Vagina (tissue), 2 donors: Measurements from ENCODE around the gene DBN1. TPM values are rescaled to one million over a fixed set of nuclear protein-coding genes. Genes with fewer than 3 reads are reported as not detected.

Source experiments
- DNase-seq, 2 donors: peaks; one replicate each; pipeline ENCODE4 v3.0.0-alpha.2; 2017; ENCODE audit errors: extremely low spot score in 2 of 2
- H3K27ac ChIP-seq: fragments of 200-600 bp; sonication (generic); one replicate; pipeline ENCODE4 v1.5.1; 2019
- H3K27me3 ChIP-seq: fragments of 200-600 bp; sonication (generic); one replicate; pipeline ENCODE4 v1.5.1; 2019
- H3K36me3 ChIP-seq, 2 donors: fragments of 200-600 bp; sonication (generic); one replicate each; pipeline ENCODE4 v1.5.1; 2017 to 2019
- H3K4me1 ChIP-seq: fragments of 200-600 bp; sonication (generic); one replicate; pipeline ENCODE4 v1.5.1; 2019
- H3K4me3 ChIP-seq, 2 donors: fragments of 200-600 bp; sonication (generic); 1 replicate in 1 of 2; 2 replicates in 1 of 2; pipeline ENCODE4 v1.5.1; 2016 to 2019
- H3K9me3 ChIP-seq: fragments of 200-600 bp; sonication (generic); one replicate; pipeline ENCODE4 v1.5.1; 2019
- POLR2A ChIP-seq, 2 donors: fragments of 450-650 bp; IDR thresholded peaks; one replicate each; pipeline ENCODE4 v1.6.1; 2017; ENCODE audit warnings: antibody characterized with exemption in 2 of 2, mild to moderate bottlenecking in 2 of 2, moderate library complexity in 2 of 2
- POLR2AphosphoS5 ChIP-seq, 2 donors: sonication (generic); formaldehyde crosslinking; IDR thresholded peaks; one replicate each; pipeline ENCODE4 v1.9.0; 2017; ENCODE audit warnings: antibody characterized with exemption in 2 of 2, mild to moderate bottlenecking in 2 of 2, low read depth in 1 of 2; ENCODE audit not compliant: insufficient read depth in 1 of 2
- intact Hi-C: fragments of 100-400 bp; cut with DNase I; formaldehyde crosslinking; loops from one replicate; pipeline ENCODE4 v1.15.1; 2023
- total RNA-seq: library from RNA; depleted of rRNA; stranded (reverse); fragments of >200 nt; gene quantifications from one replicate; pipeline ENCODE4 v1.2.3, GENCODE V29; 2016
- TF ChIP-seq, protein P1 (sequence below), 3 experiments: fragments of 450-650 bp in 2 of 3; fragments of 200-600 bp in 1 of 3; sonication (generic) in 1 of 3; IDR thresholded peaks; one replicate each; pipeline ENCODE4 v1.5.1; 2017 to 2019; ENCODE audit warnings: antibody characterized with exemption in 3 of 3, mild to moderate bottlenecking in 2 of 3, moderate library complexity in 2 of 3

DBN1 gene
- total RNA-seq, 1 donor from 2014 or later: 69.0 TPM

DNA sequence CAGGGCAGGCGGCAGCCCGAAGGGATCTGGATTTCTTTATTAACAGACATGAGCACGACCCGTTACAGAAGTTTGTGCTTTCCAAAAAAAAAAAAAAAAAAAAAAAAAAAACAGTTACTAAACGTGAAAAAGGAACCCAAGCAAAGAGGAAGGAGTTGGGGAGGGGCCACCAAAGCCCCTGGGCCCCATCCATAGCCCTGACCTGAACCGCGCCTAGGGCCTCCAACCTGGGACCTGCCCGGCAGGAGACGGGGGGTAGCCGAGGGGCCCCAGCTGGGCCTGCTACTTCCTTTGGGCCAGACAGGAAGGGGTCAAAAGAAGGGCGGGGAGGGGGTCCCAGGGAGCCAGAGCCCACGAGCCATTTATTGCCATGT lies 16.9 kb downstream of the DBN1 start:
- H3K27me3 ChIP-seq: no peaks in the 10 kb centered on the region
- peak overlapping the region in 1 of 2 donors; percentile 63 for H3K4me3 ChIP-seq
- H3K27ac ChIP-seq: peak overlapping the region; percentile 68
- intact Hi-C loops: loop anchor here (5.0 to 10.0 kb wide), 2 partner anchors 41 to 142 kb away; partner anchors contain the start of genes MXD3 and PDLIM7
- TF ChIP-seq POLR2AphosphoS5 (IDR thresholded peaks at IDR 0.05; ENCODE audit: insufficient read depth in 1 of 2, low read depth in 1 of 2) (no peak), POLR2A (IDR thresholded peaks at IDR 0.05) (no peak)
- TF ChIP-seq, protein P1, sequence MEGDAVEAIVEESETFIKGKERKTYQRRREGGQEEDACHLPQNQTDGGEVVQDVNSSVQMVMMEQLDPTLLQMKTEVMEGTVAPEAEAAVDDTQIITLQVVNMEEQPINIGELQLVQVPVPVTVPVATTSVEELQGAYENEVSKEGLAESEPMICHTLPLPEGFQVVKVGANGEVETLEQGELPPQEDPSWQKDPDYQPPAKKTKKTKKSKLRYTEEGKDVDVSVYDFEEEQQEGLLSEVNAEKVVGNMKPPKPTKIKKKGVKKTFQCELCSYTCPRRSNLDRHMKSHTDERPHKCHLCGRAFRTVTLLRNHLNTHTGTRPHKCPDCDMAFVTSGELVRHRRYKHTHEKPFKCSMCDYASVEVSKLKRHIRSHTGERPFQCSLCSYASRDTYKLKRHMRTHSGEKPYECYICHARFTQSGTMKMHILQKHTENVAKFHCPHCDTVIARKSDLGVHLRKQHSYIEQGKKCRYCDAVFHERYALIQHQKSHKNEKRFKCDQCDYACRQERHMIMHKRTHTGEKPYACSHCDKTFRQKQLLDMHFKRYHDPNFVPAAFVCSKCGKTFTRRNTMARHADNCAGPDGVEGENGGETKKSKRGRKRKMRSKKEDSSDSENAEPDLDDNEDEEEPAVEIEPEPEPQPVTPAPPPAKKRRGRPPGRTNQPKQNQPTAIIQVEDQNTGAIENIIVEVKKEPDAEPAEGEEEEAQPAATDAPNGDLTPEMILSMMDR (IDR thresholded peaks at IDR 0.05): no peak
- peaks cover 0 to 8% of the 10 kb centered on the region in 2 donors for H3K36me3 ChIP-seq
- no peak for DNase-seq
- peaks cover 36% of the 10 kb centered on the region for H3K4me1 ChIP-seq
- no peaks in the 10 kb centered on the region for H3K9me3 ChIP-seq

DNA sequence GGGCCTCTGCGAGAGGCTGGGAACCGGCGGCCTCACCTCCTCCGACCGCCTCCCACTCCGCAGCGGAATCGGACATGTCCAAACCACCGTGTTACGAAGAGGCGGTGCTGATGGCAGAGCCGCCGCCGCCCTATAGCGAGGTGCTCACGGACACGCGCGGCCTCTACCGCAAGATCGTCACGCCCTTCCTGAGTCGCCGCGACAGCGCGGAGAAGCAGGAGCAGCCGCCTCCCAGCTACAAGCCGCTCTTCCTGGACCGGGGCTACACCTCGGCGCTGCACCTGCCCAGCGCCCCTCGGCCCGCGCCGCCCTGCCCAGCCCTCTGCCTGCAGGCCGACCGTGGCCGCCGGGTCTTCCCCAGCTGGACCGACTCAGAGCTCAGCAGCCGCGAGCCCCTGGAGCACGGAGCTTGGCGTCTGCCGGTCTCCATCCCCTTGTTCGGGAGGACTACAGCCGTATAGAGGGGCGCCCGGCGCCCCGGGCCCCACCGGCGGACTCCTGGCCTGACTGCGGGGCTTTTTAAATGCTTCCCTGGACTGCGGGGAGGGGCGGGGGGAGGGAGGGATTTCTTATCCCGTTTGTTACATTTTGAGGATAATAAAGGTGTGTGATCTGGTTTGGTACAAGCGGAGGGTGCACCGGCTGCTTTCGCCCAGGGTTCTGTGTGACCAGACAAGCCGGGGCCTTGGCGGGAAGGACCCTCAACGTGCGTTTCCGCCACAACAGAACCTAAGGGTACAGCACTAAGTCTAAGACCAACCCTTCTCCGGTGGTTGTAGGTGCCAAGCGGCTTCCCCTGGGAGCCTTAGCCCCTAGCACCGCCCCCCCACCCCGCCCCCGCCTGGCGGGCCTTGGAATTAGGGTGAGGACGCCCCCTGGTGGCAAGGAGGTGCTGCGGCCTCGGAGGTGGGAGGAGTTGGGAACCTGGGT lies 17.5 kb downstream of the DBN1 start:
- Histone ChIP-seq H3K27ac (peak overlapping the region; percentile 74), H3K27me3 (no peaks in the 10 kb centered on the region), H3K9me3 (no peaks in the 10 kb centered on the region), H3K4me3 (peak overlapping the region; percentile 63 to 81), H3K4me1 (peaks cover 36% of the 10 kb centered on the region), H3K36me3 (peaks cover 0 to 8% of the 10 kb centered on the region in 2 donors)
- TF ChIP-seq POLR2A (IDR thresholded peaks at IDR 0.05) (no peak), POLR2AphosphoS5 (IDR thresholded peaks at IDR 0.05; ENCODE audit: insufficient read depth in 1 of 2, low read depth in 1 of 2) (peak; percentile 38 to 55)
- TF ChIP-seq, protein P1 (IDR thresholded peaks at IDR 0.05): peak; percentile 42 to 94 (median 72)
- no peak for DNase-seq
- intact Hi-C loops: loop anchor here (2.0 to 10.0 kb wide), 3 partner anchors 41 to 141 kb away; partner anchors contain the start of genes MXD3 and PDLIM7

DNA sequence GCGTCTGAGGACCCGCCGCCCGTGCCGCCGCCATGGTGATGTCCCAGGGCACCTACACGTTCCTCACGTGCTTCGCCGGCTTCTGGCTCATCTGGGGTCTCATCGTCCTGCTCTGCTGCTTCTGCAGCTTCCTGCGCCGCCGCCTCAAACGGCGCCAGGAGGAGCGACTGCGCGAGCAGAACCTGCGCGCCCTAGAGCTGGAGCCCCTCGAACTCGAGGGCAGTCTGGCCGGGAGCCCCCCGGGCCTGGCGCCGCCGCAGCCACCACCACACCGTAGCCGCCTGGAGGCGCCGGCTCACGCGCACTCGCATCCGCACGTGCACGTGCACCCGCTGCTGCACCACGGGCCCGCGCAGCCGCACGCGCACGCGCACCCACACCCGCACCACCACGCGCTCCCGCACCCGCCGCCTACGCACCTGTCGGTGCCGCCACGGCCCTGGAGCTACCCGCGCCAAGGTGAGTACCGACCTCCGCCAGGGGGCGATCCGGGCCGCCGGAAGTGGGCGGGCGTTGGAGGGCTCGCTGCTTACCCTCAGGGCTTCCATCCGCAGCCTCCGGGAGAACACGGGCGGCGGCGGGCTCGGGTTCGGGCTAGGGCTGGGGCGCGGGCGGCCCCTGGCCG lies 18.3 kb downstream of the DBN1 start:
- H3K4me3 ChIP-seq: peak overlapping the region; percentile 63 to 81
- H3K4me1 ChIP-seq: peaks cover 40% of the 10 kb centered on the region
- intact Hi-C loops: loop anchor here (2.0 to 10.0 kb wide), 3 partner anchors 42 to 140 kb away; partner anchors contain the start of genes MXD3 and PDLIM7
- H3K27ac ChIP-seq: peak overlapping the region; percentile 74
- no peak for TF ChIP-seq POLR2A (IDR thresholded peaks at IDR 0.05)
- TF ChIP-seq, protein P1 (IDR thresholded peaks at IDR 0.05): peak in 2 of 3 experiments; percentile 57 to 77
- H3K9me3 ChIP-seq: no peaks in the 10 kb centered on the region
- H3K27me3 ChIP-seq: no peaks in the 10 kb centered on the region
- no peak for DNase-seq
- peaks cover 0 to 4% of the 10 kb centered on the region in 2 donors for H3K36me3 ChIP-seq

DNA sequence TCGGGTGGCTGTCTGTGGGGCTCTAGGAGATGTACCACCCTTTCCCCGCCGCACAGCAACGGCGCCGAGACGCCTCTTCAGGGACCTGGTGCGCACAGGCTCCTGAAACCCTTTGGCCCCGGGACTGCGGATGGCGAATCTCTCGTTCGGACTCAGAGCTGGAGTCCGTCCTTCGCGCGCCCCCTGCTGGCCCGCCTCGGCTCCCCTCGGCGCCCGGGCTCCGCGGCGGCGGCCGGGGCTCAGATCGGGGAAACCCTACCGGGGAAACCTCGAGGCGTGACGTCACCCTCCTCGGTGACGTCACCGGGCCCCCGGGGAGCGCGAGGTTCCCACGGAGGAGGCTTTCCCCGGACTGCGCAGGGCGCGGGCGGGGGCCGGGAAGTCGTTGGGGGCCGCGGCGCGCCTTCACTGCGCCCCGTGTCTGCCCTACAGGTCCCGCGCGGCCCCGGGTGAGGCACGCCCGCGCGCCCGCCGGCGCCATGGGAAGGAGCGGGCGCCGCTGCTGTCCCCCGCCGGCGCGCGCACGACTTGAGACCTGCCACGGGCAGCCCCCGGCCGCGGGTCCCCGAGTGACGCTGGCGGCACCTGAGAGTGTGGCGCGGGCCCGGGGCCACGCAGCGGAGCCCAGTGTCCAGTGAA lies 18.9 kb downstream of the DBN1 start:
- DNase-seq: no peak
- no peaks in the 10 kb centered on the region for H3K9me3 ChIP-seq
- peak overlapping the region; percentile 74 for H3K27ac ChIP-seq
- TF ChIP-seq, protein P1 (IDR thresholded peaks at IDR 0.05): peak; percentile 93 to 95 (median 95)
- no peak for TF ChIP-seq POLR2A (IDR thresholded peaks at IDR 0.05)
- peak overlapping the region; percentile 63 to 81 for H3K4me3 ChIP-seq
- H3K36me3 ChIP-seq: no peaks in the 10 kb centered on the region
- intact Hi-C loops: loop anchor here (2.0 to 10.0 kb wide), 3 partner anchors 43 to 140 kb away; partner anchors contain the start of genes MXD3 and PDLIM7
- H3K27me3 ChIP-seq: no peaks in the 10 kb centered on the region
- H3K4me1 ChIP-seq: peaks cover 46% of the 10 kb centered on the region
